ENCODE measurements around the gene DCDC2C. TPM values are rescaled to one million over a fixed set of nuclear protein-coding genes. Genes with fewer than 3 reads are reported as not detected.

Gene DCDC2C
- total and polyA plus RNA-seq, 7 donors = 0.13 TPM; not detected in 6

- Histone ChIP-seq H3K36me3 (ENCODE audit: insufficient read depth in 1 of 2, low read depth in 1 of 2) (no peaks in the 10 kb centered on the region), H3K4me1 (no peaks in the 10 kb centered on the region), H3K27me3 (ENCODE audit: insufficient read depth in 3 of 3, low read length in 2 of 3) (no peaks in the 10 kb centered on the region), H3K9me3 (no peaks in the 10 kb centered on the region), H3K27ac (no peak overlapping the region), H3K4me3 (no peak overlapping the region)
- intact Hi-C loops (cut with DNase I) = no loop called here
- ATAC-seq (no peak), DNase-seq (no peak)
- no peak for TF ChIP-seq CTCF (IDR thresholded peaks at IDR 0.05)
- 93 to 96% (median 95%) methylated on average over 2 of the region's 2 CpGs for WGBS, 3 donors
These were observed 170.5 kb downstream of the DCDC2C start for GRCh38 chr2:3873899-3874298.

- intact Hi-C loops (cut with DNase I) = no loop called here
- 58 to 62% (median 59%) methylated on average over 4 of the region's 4 CpGs for WGBS, 3 donors
- H3K4me3 ChIP-seq = no peak overlapping the region
- ATAC-seq = no peak
- no peak overlapping the region for H3K27ac ChIP-seq
- DNase-seq = no peak
- no peaks in the 10 kb centered on the region for H3K4me1 ChIP-seq
- H3K27me3 ChIP-seq (ENCODE audit: insufficient read depth in 3 of 3, low read length in 2 of 3) = no peaks in the 10 kb centered on the region
- H3K36me3 ChIP-seq (ENCODE audit: insufficient read depth in 1 of 2, low read depth in 1 of 2) = no peaks in the 10 kb centered on the region
- no peaks in the 10 kb centered on the region for H3K9me3 ChIP-seq
- no peak for TF ChIP-seq CTCF (IDR thresholded peaks at IDR 0.05)
These were observed 172.8 kb downstream of the DCDC2C start for GRCh38 chr2:3876221-3876620.

GRCh38 chr2:3876685-3877084 is 173.3 kb downstream of the DCDC2C start:
- intact Hi-C loops (cut with DNase I) = no loop called here
- H3K36me3 ChIP-seq (ENCODE audit: insufficient read depth in 1 of 2, low read depth in 1 of 2) = no peaks in the 10 kb centered on the region
- H3K4me1 ChIP-seq = no peaks in the 10 kb centered on the region
- DNase-seq (no peak), ATAC-seq (no peak)
- 19 to 24% (median 23%) methylated on average over 3 of the region's 3 CpGs for WGBS, 3 donors
- H3K27me3 ChIP-seq (ENCODE audit: insufficient read depth in 3 of 3, low read length in 2 of 3) = no peaks in the 10 kb centered on the region
- H3K27ac ChIP-seq = no peak overlapping the region
- no peak overlapping the region for H3K4me3 ChIP-seq
- TF ChIP-seq CTCF (IDR thresholded peaks at IDR 0.05) = no peak
- H3K9me3 ChIP-seq = no peaks in the 10 kb centered on the region

GRCh38 chr2:3885629-3886628 is 182.6 kb downstream of the DCDC2C start:
- Histone ChIP-seq H3K27ac (no peak overlapping the region), H3K9me3 (no peaks in the 10 kb centered on the region), H3K4me1 (no peaks in the 10 kb centered on the region), H3K27me3 (ENCODE audit: insufficient read depth in 3 of 3, low read length in 2 of 3) (no peaks in the 10 kb centered on the region), H3K4me3 (no peak overlapping the region), H3K36me3 (ENCODE audit: insufficient read depth in 1 of 2, low read depth in 1 of 2) (no peaks in the 10 kb centered on the region)
- no peak for TF ChIP-seq CTCF (IDR thresholded peaks at IDR 0.05)
- DNase-seq = no peak
- 69 to 72% (median 72%) methylated on average over 24 of the region's 24 CpGs for WGBS, 3 donors
- no peak for ATAC-seq
- intact Hi-C loops (cut with DNase I) = no loop called here

Data from psoas muscle (tissue), 8 donors.